ENCODE data around the gene PHETA1.

GRCh38 chr12:111368788-111369495 is at the start of gene PHETA1:
- TF ChIP-seq CTCF (IDR thresholded peaks at IDR 0.05; ENCODE audit: low read depth, low read length, poor library complexity, severe bottlenecking), result no peak
- TF ChIP-seq EZH2phosphoT487 (IDR thresholded peaks at IDR 0.05; ENCODE audit: borderline replicate concordance, low read length), result no peak
